Stimulated activated CD4-positive, alpha-beta T cell treated with anti-CD3 and anti-CD28 coated beads, Interleukin-12 subunit alpha, Interleukin-12 subunit beta, amount 100 ng/mL, for 48 hours (primary cell): ENCODE results near the gene ANGPTL3.
"Not testable (repeated sequence)": the region's sequence is repeated elsewhere in the genome, so short reads cannot be mapped to it uniquely, and the experiment has no call there.

Experiments
- DNase-seq, 3 donors: peaks; one replicate each; pipeline ENCODE4 v3.0.0-alpha.2; 2020; ENCODE audit warnings: low read depth in 2 of 3, low spot score in 1 of 3

The ANGPTL3 gene, protein sequence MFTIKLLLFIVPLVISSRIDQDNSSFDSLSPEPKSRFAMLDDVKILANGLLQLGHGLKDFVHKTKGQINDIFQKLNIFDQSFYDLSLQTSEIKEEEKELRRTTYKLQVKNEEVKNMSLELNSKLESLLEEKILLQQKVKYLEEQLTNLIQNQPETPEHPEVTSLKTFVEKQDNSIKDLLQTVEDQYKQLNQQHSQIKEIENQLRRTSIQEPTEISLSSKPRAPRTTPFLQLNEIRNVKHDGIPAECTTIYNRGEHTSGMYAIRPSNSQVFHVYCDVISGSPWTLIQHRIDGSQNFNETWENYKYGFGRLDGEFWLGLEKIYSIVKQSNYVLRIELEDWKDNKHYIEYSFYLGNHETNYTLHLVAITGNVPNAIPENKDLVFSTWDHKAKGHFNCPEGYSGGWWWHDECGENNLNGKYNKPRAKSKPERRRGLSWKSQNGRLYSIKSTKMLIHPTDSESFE

DNA sequence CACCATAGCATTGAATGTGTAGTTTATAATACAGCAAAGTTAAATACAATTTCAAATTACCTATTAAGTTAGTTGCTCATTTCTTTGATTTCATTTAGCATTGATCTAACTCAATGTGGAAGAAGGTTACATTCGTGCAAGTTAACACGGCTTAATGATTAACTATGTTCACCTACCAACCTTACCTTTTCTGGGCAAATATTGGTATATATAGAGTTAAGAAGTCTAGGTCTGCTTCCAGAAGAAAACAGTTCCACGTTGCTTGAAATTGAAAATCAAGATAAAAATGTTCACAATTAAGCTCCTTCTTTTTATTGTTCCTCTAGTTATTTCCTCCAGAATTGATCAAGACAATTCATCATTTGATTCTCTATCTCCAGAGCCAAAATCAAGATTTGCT is at the start of gene ANGPTL3:
ANGPTL3 (plus strand) TSS at position 240 of the 400 bp plus-strand sequence; CDS start at position 287, 47 bp downstream.
- no peak for DNase-seq

DNA sequence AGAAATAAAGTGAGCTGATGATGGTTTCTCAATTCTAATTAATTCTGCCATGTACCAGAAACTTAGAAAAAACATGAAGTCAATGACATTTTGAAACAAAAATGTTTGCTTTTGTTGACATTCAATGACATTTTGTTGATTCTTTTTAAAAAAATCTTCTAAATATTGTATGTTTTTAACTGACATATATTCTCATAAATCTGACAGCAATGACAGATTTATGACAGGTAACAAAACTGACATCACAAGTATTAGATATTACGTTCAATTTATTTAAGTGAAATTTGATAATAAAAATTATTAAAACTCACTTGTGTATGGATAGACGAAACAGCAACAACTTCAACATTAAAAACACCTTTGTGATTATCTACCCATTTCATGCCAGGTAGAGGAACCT is 36.0 kb upstream of the ANGPTL3 start:
- DNase-seq = no peak

DNA sequence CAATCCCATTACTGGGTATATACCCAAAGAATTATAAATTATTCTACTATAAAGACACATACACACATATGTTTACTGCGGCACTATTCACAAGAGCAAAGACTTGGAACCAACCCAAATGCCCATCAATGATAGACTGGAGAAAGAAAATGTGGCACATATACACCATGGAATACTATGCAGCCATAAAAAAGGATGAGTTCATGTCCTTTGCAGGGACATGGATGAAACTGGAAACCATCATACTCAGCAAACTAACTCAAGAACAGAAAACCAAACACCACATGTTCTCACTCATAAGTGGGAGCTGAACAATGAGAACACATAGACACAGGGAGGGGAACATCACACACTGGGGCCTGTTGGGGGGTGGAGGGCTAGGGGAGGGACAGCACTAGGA is 30.1 kb upstream of the ANGPTL3 start:
- DNase-seq = not testable (repeated sequence)

DNA sequence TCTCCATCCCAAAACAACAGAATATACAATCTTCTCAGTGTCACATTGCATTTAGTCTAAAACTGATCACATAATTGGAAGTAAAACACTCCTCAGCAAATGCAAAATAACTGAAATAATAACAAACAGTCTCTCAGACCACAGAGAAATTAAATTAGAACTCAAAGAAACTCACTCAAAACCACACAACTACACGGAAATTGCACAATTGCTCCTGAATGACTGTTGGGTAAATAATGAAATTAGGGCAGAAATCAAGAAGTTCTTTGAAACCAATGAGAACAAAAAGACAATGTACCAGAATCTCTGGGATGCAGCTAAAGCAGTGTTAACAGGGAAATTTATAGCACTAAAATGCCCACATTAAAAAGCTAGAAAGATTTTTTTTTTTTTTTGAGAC is 29.4 kb upstream of the ANGPTL3 start:
- not testable (repeated sequence) for DNase-seq

DNA sequence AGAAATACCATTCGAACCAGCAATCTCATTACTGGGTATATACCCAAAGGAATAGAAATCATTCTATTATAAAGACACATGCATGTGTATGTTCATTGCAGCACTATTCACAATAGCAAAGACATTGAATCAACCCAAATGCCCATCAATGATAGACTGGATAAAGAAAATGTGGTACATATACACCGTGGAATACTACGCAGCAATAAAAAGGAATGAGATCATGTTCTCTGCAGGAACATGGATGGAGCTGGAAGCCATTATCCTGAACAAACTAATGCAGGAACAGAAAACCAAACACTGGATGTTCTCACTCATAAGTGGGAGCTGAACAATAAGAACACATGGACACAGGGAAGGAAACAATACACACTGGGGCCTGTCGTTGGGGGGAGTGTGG is 25.8 kb upstream of the ANGPTL3 start:
- not testable (repeated sequence) for DNase-seq

DNA sequence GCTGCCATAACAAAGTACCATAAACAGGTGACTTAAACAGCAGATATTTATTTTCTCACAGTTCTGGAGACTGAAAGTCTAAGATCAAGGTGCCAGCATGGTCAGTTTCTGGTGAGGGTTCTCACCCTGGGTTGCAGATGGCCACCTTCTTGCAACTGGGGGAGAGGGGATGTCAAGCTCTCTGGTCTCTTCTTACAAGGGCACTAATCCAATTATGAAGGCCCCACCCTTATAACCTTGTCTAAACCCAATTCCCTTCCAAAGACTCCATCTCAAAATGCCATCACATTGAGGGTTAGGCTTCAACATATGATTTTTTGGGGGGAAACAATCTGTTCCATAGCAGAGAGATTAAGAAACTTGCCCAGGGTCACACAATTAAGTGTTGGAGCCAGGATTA is 24.8 kb upstream of the ANGPTL3 start:
- no peak for DNase-seq

DNA sequence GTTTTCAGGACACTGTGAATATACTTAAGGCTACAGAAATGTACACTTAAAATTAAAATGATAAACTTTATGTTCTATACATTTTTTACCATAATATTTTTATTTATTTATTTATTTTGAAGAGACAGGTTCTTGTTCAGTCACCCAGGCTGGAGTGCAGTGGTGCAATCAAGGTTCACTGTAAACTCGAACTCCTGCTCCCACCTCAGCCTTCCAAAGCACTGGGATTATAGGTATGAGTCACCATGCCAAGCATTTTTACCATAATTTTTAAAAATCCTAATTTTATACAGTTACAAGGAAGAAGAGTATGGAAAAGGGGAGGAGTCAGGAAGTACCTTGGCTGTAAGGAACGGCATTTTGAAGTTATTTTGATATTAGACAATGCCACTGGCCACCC is 23.6 kb upstream of the ANGPTL3 start:
- DNase-seq = no peak

DNA sequence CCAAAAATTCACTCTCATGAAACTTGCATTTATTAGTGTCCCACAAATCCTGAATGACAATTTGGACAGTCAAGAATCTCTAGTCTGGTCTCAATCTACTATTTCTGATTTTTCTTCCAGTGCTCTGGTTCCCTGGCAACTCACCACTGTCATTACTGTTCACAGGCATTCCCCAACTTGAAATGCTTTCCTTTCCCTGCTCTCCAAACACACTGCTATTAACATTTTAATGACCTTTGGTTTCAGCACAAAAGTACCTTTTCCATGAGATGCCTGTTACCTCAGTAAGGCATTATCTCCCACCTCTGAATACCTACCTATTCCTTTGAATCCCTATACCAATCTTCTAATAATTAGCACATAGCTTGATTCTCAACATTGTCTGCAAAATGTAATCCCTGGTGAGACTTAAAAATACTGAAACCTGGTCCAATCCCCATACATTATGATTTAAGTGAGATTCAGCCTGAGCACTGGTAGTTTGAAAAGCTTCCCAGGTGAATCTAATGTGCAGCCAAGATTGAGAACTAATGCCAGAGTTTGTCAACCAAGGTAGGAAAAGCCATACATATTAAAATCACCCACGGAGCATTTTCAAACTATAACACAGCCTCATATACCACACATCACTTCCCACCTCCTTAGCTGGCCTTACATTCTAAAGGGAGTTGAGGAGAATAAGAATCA is 11.7 kb upstream of the ANGPTL3 start:
- no peak for DNase-seq

DNA sequence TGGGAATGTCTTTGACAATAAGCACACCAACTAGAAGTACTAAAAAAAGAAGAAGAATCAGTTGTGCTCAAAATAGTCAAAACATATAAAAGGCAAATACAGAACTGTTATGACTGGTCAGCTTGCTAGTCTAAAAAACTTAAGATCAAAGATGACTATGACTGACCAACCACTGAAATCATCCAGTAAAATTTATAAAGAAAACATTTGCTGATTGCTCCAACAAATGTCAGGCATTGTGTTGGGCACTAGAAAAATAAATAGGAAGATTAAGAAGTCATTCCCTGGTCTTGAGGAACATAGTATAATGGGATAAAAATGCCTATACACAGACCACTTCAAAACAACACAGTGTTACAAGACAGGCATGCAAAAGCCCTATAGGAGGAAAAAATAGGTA is 9.3 kb upstream of the ANGPTL3 start:
- no peak for DNase-seq

DNA sequence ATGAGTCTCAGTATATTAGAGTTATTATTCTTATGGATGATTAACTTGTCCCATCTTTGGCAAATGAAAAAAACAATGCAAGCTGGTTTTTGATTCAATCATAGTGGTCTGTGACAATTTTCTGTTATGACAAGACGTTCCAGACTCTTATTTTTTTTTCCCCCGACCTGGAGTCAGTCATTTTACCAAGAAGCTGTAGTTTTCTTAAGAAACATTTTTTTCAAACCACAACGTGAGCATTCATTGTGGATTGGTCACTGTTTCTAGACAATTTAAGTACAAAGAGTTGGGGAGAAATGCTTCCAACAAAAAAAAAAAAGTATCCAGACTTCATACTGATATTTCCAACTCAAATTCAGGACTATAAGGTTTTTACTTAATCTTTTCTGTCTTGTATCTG is 8.0 kb upstream of the ANGPTL3 start:
- DNase-seq = no peak

DNA sequence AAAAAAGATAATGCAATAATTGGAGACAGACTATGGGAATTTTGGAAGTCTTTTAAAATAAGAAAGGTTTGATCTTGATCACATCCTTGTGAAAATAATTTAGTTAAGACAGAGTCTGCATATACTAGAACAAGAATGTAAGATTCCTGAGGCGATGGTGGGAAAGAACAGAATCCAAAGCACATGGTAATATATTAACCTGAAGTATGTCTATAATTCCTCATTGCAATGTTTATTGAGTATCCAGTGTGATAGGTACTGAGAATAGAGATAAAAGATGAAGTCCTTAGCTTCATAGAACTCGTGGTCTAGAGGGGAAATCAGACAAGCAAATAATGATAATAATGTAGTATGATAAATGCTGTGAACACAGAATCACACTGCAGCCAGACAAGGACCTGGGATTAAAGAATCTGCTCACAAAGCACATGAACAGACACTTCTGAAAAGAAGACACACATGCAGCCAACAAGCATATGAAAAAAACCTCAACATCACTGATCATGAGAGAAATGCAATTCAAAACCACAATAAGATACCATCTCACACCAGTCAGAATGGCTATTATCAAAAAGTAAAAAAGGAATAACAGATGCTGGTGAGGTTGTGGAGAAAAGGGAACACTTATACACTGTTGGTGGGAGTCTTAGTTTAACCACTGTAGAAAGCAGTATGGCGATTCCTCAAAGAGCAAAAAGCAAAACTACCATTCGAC is 6.9 kb upstream of the ANGPTL3 start:
- no peak for DNase-seq

DNA sequence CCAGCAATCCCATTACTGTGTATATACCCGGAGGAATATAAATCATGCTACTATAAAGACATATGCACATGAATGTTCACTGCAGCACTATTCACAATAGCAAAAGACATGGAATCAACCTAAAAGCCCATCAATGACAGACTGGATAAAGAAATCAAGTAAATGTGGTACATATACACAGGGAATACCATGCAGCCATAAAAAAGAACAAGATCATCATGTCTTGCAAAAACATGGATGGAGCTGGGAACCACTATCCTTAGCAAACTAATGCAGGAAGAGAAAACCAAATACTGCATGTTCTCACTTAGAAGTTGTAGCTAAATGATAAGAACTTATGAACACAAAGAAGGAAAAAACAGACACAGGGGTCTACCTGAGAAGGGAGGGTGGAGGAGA is 6.4 kb upstream of the ANGPTL3 start:
- DNase-seq = no peak

DNA sequence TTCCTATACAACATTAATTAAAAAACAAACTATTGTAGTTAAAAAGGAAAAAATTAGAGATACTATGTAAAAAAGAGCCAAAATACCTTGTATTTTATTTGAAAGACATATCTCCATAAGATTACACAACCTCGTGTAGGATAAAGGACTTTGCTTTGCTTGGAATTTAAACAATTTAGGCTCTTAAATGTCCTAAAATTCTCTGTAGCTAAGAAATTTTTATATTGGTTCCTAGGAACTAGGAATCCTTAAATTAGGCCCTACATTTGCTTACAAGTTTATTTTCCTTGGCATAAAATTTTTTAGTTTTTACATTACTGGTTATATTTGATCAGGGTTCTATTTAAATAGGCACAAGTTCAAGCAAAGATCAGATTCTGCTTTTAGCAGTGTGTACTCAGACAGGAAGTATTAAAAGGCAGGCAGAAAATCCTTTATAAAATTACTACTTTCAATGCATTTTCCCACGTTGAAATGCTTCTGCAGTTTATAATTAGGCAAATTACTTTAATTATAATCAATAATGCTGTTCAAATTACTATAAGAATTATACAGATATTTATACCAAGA is 3.4 kb upstream of the ANGPTL3 start:
- DNase-seq = no peak

DNA sequence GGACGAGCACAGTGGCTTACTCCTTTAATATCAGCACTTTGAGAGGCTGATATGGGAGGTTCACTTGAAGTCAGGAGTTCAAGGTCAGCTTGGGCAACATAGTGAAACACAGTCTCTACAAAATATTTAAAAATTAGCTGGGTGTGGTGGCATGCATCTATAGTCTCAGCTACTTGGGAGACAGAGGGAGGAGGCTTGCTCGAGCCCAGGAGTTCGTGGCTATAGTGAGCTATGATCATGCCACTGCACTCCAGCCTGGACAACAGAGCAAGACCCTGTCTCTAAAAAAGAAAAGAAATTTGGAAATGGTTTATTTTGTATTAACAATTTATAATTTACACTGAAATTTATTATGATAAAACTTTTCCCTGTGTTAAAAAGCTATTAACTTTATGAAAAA is 1.7 kb upstream of the ANGPTL3 start:
- DNase-seq = no peak

DNA sequence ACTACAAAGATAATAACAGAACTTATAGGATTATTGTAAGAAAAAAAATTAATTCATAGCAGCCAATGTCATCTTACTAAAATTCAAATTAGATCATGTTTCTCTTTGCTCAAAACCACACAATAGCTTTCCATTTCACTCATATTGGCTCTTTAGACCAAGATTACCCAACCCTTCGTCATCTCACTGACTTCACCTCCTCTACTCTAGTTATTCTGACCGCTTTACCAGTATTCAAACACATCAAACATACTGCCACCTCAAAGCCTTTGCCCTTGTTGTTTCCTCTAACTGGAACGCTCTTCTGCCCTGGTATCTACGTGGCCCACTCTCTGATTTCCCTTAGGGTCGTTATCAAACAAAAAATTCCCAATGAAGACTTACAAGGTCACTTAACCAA is 1.7 kb downstream of the ANGPTL3 start:
- no peak for DNase-seq

DNA sequence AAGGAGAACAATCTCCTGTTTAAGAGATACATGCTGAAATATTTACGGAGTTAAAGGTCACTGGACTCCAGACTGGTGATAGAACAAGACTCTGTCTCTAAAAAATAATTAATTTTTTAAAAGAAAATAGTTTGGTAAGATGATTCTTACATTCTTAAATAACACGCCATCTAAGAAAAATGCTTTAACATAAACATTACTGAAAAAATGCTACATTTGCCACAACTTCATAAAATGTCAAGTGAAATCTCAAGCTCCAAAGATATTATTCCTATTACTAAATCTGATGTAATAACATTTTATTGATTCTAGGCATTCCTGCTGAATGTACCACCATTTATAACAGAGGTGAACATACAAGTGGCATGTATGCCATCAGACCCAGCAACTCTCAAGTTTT is 4.1 kb downstream of the ANGPTL3 start:
- no peak for DNase-seq

DNA sequence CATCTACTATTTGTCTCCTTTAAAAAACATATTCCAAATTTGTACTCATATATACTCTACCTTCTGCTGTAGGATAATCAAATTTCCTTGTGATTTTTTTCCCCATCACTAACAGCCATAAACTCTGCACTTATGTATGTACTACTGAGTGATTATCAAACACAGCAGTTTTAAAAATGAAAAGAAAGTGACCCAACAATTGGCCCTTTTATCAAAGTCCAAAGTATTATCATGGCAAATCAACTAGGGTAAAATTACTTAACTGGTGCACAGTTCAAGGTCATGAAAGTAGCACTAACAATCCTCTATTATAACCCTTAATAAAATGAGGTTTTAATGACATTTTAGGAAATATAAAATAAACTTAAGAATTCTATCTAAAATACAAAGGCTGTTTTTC is 11.6 kb downstream of the ANGPTL3 start:
- DNase-seq = no peak

DNA sequence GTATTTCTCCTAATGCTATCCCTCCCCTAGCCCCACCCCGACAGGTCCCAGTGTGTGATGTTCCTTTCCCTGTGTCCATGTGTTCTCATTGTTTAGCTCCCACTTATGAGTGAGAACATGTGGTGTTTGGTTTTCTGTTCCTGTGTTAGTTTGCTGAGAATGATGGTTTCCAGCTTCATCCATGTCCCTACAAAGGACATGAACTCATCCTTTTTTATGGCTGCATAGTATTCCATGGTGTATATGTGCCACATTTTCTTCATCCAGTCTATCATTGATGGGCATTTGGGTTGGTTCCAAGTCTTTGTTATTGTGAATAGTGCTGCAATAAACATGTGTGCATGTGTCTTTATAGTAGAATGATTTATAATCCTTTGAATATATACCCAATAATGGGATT is 13.3 kb downstream of the ANGPTL3 start:
- DNase-seq = not testable (repeated sequence)

DNA sequence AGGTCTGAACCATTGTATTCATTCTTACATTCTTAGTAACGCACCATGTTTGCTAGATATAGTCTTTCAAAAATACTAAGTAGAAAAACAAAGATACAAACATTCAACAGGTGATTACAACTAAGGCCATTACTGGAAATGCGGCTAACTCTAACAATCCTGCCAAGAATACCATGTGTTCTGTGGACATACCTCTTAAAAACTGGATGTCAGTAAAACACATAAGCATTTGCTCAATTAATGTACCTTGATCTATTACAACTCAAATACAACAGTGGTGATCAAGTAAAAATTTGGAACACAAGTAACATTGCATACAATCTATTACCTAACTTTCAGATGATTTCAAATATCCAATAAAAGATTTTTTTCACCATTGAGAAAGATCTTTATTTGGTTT is 15.4 kb downstream of the ANGPTL3 start:
- DNase-seq = no peak

DNA sequence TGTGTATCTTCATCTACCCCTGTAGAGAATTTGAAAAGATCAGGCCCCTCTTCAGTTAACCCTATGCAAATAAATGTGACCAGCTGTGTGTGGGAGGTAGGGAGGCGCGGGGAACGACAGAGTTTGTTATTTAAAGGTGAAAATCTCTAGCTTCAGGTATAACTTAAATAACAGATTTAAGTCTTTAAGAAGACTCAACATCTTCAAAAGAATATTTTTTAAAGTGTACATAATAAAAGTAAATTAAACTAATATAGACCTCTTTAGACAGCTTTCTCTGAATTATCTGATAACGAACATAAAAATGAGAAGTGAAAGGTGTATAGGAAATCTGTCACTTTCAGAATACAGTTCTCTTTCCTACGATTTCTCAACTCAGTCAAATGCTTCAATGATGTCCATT is 16.0 kb downstream of the ANGPTL3 start:
- no peak for DNase-seq

DNA sequence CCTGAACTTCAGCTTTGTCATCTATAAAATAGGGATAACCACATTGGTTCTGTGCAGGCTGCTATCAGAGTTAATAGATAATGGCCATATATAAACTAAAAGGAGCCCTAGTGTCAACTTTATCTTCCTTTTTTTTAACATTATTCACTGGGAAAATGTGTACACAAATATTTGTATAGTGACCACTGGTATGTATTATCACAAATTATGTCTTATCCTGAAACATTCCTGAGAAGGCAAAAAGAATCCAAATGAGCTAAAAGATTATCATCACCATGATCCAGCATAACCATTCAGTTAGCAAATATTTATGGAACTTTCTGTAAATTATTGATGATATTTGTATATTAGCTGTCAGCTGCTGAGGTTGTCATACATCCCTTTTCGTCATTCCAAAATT is 16.6 kb downstream of the ANGPTL3 start:
- no peak for DNase-seq

DNA sequence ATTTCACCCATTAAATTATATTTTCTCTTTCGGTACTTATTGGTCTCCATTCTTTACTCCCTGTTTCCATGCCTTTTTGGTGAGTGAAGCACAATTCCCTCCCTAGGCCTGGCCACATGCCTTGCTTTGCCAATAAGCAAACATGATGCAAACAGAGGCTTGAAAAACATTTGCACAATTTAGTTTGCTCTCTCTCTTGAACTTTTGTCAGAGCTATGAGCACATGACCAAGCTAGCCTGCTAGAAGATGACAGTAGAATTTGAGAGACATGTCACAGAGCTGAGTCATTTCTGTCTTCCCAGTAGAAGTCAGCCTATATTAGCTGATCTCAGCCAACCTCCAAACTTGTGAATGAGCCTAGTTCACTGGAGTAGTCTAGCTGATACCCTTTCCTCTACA is 24.6 kb downstream of the ANGPTL3 start:
- DNase-seq = no peak
